ENCODE results near the gene MTPN. TPM values are rescaled to one million over a fixed set of nuclear protein-coding genes. Genes with fewer than 3 reads are reported as not detected.

Gene MTPN
- polyA plus RNA-seq, 1 experiment, result 260 TPM

GRCh38 chr7:135950429-135950828, 26.7 kb downstream of the MTPN start:
- CTCF ChIA-PET, result no interaction called here
- no peaks in the 10 kb centered on the region for H3K27me3 ChIP-seq (ENCODE audit: control insufficient read depth, insufficient read depth, low read length)
- TF ChIP-seq, protein P1, sequence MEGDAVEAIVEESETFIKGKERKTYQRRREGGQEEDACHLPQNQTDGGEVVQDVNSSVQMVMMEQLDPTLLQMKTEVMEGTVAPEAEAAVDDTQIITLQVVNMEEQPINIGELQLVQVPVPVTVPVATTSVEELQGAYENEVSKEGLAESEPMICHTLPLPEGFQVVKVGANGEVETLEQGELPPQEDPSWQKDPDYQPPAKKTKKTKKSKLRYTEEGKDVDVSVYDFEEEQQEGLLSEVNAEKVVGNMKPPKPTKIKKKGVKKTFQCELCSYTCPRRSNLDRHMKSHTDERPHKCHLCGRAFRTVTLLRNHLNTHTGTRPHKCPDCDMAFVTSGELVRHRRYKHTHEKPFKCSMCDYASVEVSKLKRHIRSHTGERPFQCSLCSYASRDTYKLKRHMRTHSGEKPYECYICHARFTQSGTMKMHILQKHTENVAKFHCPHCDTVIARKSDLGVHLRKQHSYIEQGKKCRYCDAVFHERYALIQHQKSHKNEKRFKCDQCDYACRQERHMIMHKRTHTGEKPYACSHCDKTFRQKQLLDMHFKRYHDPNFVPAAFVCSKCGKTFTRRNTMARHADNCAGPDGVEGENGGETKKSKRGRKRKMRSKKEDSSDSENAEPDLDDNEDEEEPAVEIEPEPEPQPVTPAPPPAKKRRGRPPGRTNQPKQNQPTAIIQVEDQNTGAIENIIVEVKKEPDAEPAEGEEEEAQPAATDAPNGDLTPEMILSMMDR (IDR thresholded peaks at IDR 0.05; ENCODE audit: low read depth, low read length), result no peak
- DNase-seq (ENCODE audit: low read depth, low spot score), result no peak
- H3K27ac ChIP-seq (ENCODE audit: low read depth, low read length), result no peak overlapping the region
- POLR2A ChIA-PET, result no interaction called here
- no peak overlapping the region for H3K4me3 ChIP-seq (ENCODE audit: low read depth, low read length)
- no peaks in the 10 kb centered on the region for H3K9me3 ChIP-seq (ENCODE audit: control insufficient read depth, insufficient read depth, low read length)

GRCh38 chr7:135946289-135947055, 30.7 kb downstream of the MTPN start:
- no peak for DNase-seq (ENCODE audit: low read depth, low spot score)
- TF ChIP-seq, protein P1 (IDR thresholded peaks at IDR 0.05; ENCODE audit: low read depth, low read length), result no peak
- no peak overlapping the region for H3K27ac ChIP-seq (ENCODE audit: low read depth, low read length)
- ChIA-PET POLR2A (interaction anchor here (0.6 kb wide), 1 partner anchor 25 kb away, joined by 4 read pairs; no protein-coding TSS in a partner anchor), CTCF (interaction anchor here (0.6 kb wide), 1 partner anchor 49 kb away, joined by 3 read pairs; no protein-coding TSS in a partner anchor)
- H3K9me3 ChIP-seq (ENCODE audit: control insufficient read depth, insufficient read depth, low read length), result no peaks in the 10 kb centered on the region
- no peak overlapping the region for H3K4me3 ChIP-seq (ENCODE audit: low read depth, low read length)
- no peaks in the 10 kb centered on the region for H3K27me3 ChIP-seq (ENCODE audit: control insufficient read depth, insufficient read depth, low read length)

GRCh38 chr7:135944753-135945152, 32.4 kb downstream of the MTPN start:
- TF ChIP-seq, protein P1 (IDR thresholded peaks at IDR 0.05; ENCODE audit: low read depth, low read length), result no peak
- Histone ChIP-seq H3K27me3 (ENCODE audit: control insufficient read depth, insufficient read depth, low read length) (no peaks in the 10 kb centered on the region), H3K4me3 (ENCODE audit: low read depth, low read length) (no peak overlapping the region), H3K27ac (ENCODE audit: low read depth, low read length) (no peak overlapping the region), H3K9me3 (ENCODE audit: control insufficient read depth, insufficient read depth, low read length) (no peaks in the 10 kb centered on the region)
- DNase-seq (ENCODE audit: low read depth, low spot score), result no peak
- ChIA-PET POLR2A (interaction anchor here (0.6 to 1.0 kb wide), 2 partner anchors 20 to 56 kb away, joined by 3 to 4 read pairs; no protein-coding TSS in a partner anchor), CTCF (interaction anchor here (0.9 kb wide), 1 partner anchor 65 kb away, joined by 4 read pairs; no protein-coding TSS in a partner anchor)

- Histone ChIP-seq H3K9me3 (ENCODE audit: control insufficient read depth, insufficient read depth, low read length) (no peaks in the 10 kb centered on the region), H3K27ac (ENCODE audit: low read depth, low read length) (no peak overlapping the region), H3K4me3 (ENCODE audit: low read depth, low read length) (no peak overlapping the region), H3K27me3 (ENCODE audit: control insufficient read depth, insufficient read depth, low read length) (no peaks in the 10 kb centered on the region)
- no peak for DNase-seq (ENCODE audit: low read depth, low spot score)
- TF ChIP-seq, protein P1 (IDR thresholded peaks at IDR 0.05; ENCODE audit: low read depth, low read length), result no peak
- CTCF ChIA-PET, result interaction anchor here (0.7 to 0.8 kb wide), 2 partner anchors 143 to 270 kb away, joined by 3 read pairs; no protein-coding TSS in a partner anchor
- POLR2A ChIA-PET, result no interaction called here
Observed at GRCh38 chr7:135943134-135943879, 33.9 kb downstream of the MTPN start.
